Central memory CD4-positive, alpha-beta T cell (primary cell): ENCODE measurements around the gene ADARB2.

ENCODE experiments used
- DNase-seq: peaks from one replicate; pipeline ENCODE4 v3.0.0; 2022

ADARB2 gene

GRCh38 chr10:1515780-1516491 lies 221.4 kb downstream of the ADARB2 start:
- no peak for DNase-seq

GRCh38 chr10:1515121-1515779 lies 222.1 kb downstream of the ADARB2 start:
- DNase-seq: no peak

GRCh38 chr10:1514681-1515080 lies 222.6 kb downstream of the ADARB2 start:
- no peak for DNase-seq

- no peak for DNase-seq
These were observed 224.1 kb downstream of the ADARB2 start for GRCh38 chr10:1513221-1513620.

GRCh38 chr10:1509011-1509530 lies 228.3 kb downstream of the ADARB2 start:
- no peak for DNase-seq

GRCh38 chr10:1508096-1508495 lies 229.2 kb downstream of the ADARB2 start:
- no peak for DNase-seq

- no peak for DNase-seq
These were observed 229.9 kb downstream of the ADARB2 start for GRCh38 chr10:1507436-1507835.

- no peak for DNase-seq
These were observed 232.4 kb downstream of the ADARB2 start for GRCh38 chr10:1504940-1505339.

GRCh38 chr10:1504286-1504685 lies 233.0 kb downstream of the ADARB2 start:
- no peak for DNase-seq

GRCh38 chr10:1502451-1502850 lies 234.9 kb downstream of the ADARB2 start:
- DNase-seq: no peak

- no peak for DNase-seq
These were observed 237.9 kb downstream of the ADARB2 start for GRCh38 chr10:1499359-1499957.

GRCh38 chr10:1498746-1499358 lies 238.5 kb downstream of the ADARB2 start:
- DNase-seq: no peak

- no peak for DNase-seq
These were observed 241.3 kb downstream of the ADARB2 start for GRCh38 chr10:1495915-1496517.

- no peak for DNase-seq
These were observed 244.7 kb downstream of the ADARB2 start for GRCh38 chr10:1492641-1493040.

- DNase-seq: no peak
These were observed 245.4 kb downstream of the ADARB2 start for GRCh38 chr10:1491901-1492300.

- no peak for DNase-seq
These were observed 247.5 kb downstream of the ADARB2 start for GRCh38 chr10:1489801-1490200.

- DNase-seq: no peak
These were observed 248.3 kb downstream of the ADARB2 start for GRCh38 chr10:1488970-1489548.

- no peak for DNase-seq
These were observed 250.3 kb downstream of the ADARB2 start for GRCh38 chr10:1486841-1487687.

GRCh38 chr10:1485357-1485756 lies 252.0 kb downstream of the ADARB2 start:
- no peak for DNase-seq

- no peak for DNase-seq
These were observed 253.5 kb downstream of the ADARB2 start for GRCh38 chr10:1483826-1484225.

- no peak for DNase-seq
These were observed 254.1 kb downstream of the ADARB2 start for GRCh38 chr10:1483246-1483645.

GRCh38 chr10:1477578-1477977 lies 259.7 kb downstream of the ADARB2 start:
- no peak for DNase-seq
